Activated CD8-positive, alpha-beta T cell treated with anti-CD3 and anti-CD28 coated beads for 36 hours (primary cell): Measurements from ENCODE around the gene GBP2. TPM values are rescaled to one million over a fixed set of nuclear protein-coding genes. Genes with fewer than 3 reads are reported as not detected.

ENCODE experiments used
- ATAC-seq: fragments of 200-7000 bp; cut with Tn5 transposase; one replicate; pipeline ENCODE4 v1.10.0; 2021; ENCODE audit warnings: mild to moderate bottlenecking, moderate library complexity
- CTCF ChIA-PET: fragments of 350-600 bp; sonication (Branson Sonifier 250); formaldehyde crosslinking; loops from one replicate; lab custom pipeline; 2021; ENCODE audit warnings: antibody characterized with exemption; lab: Charles Lee
- POLR2A ChIA-PET: fragments of 350-600 bp; sonication (Branson Sonifier 250); formaldehyde crosslinking; loops from one replicate; lab custom pipeline; 2021; ENCODE audit warnings: antibody characterized with exemption; lab: Charles Lee
- DNase-seq: peaks from one replicate; pipeline ENCODE4 v3.0.0-alpha.2; 2020
- H3K27ac Mint-ChIP-seq: one replicate; pipeline ENCODE4 v1.8.0; 2021; ENCODE audit warnings: mild to moderate bottlenecking, mixed read lengths
- H3K27me3 Mint-ChIP-seq: one replicate; pipeline ENCODE4 v1.8.0; 2021; ENCODE audit warnings: mixed read lengths
- H3K36me3 Mint-ChIP-seq: one replicate; pipeline ENCODE4 v1.8.0; 2021; ENCODE audit warnings: low read depth, mixed read lengths
- H3K4me1 Mint-ChIP-seq: one replicate; pipeline ENCODE4 v1.8.0; 2021; ENCODE audit warnings: low read depth, mixed read lengths
- H3K4me3 Mint-ChIP-seq: one replicate; pipeline ENCODE4 v1.8.0; 2021; ENCODE audit warnings: mild to moderate bottlenecking, moderate library complexity, mixed read lengths
- H3K9me3 Mint-ChIP-seq: one replicate; pipeline ENCODE4 v1.8.0; 2021; ENCODE audit warnings: mixed read lengths
- intact Hi-C: fragments of 100-400 bp; cut with micrococcal nuclease; formaldehyde crosslinking; loops from one replicate; pipeline ENCODE4 v1.10.0; 2022
- total RNA-seq, 2 experiments: library from RNA; stranded (reverse); gene quantifications; one replicate each; pipeline ENCODE4 v1.2.3, GENCODE V29; 2021
- TF ChIP-seq, protein P1 (sequence below): fragments of 200-600 bp; IDR thresholded peaks from one replicate; pipeline ENCODE4 v1.8.0; 2022; ENCODE audit warnings: antibody characterized with exemption, mild to moderate bottlenecking

The GBP2 gene
- total RNA-seq, 2 experiments from 2014 or later, result 181 to 189 TPM

DNA sequence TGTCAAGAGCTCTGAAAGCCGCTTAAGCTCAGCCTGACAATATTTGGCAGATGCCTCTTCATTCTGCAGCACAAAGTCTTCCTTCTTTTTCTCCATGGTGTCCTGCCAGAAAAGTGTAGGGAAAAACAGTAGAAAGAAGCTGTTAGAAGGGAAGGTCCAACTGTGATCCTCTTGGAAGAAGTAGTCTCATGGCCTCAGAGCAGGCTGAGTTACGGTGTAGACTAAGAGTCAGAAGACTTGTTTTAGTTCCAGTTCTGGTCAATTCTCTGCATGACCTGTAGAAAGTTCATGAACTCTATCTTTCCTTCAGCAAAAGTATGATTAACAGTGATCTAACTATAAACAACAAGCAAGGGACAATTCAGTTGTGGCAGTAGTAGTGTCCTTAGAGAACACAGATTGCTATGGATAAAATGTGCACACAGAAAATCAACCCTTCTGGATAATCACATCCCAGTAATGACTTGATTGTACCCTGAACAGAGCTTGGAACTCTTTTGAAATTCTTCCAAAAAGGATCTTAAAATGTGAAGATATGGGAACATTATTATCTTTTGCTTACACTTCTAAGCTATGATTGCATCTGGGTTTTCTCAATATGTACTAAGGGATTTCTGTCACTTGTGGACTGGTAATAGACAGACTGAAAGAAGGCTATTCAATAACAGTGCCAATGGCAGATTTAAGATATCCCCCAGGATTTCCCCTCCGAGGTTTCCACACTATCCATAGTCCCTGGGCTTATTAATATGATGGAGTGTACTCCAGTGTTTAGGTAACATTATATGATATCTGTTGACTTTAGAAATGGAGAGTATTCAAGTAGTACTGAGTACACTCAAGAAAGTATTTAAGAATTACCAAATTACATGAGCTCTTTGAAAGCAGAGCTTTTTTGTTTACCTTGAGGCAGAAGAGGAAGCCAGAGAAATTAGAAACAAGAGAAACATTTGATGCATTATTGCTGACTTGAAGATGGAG is 22.1 kb upstream of the GBP2 start:
- intact Hi-C loops, result no loop called here
- no peak for ATAC-seq
- H3K4me3 Mint-ChIP-seq, result no peak overlapping the region
- CTCF ChIA-PET, result interaction anchor here (1.0 to 1.6 kb wide), 4 partner anchors 163 to 308 kb away, joined by 3 to 4 read pairs (median 4); no protein-coding TSS in a partner anchor
- TF ChIP-seq, protein P1, sequence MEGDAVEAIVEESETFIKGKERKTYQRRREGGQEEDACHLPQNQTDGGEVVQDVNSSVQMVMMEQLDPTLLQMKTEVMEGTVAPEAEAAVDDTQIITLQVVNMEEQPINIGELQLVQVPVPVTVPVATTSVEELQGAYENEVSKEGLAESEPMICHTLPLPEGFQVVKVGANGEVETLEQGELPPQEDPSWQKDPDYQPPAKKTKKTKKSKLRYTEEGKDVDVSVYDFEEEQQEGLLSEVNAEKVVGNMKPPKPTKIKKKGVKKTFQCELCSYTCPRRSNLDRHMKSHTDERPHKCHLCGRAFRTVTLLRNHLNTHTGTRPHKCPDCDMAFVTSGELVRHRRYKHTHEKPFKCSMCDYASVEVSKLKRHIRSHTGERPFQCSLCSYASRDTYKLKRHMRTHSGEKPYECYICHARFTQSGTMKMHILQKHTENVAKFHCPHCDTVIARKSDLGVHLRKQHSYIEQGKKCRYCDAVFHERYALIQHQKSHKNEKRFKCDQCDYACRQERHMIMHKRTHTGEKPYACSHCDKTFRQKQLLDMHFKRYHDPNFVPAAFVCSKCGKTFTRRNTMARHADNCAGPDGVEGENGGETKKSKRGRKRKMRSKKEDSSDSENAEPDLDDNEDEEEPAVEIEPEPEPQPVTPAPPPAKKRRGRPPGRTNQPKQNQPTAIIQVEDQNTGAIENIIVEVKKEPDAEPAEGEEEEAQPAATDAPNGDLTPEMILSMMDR, result no peak
- no peaks in the 10 kb centered on the region for H3K9me3 Mint-ChIP-seq
- H3K4me1 Mint-ChIP-seq, result peaks cover 6% of the 10 kb centered on the region
- POLR2A ChIA-PET, result interaction anchor here (0.7 kb wide), 1 partner anchor 21 kb away, joined by 3 read pairs; no protein-coding TSS in a partner anchor
- no peak overlapping the region for H3K27ac Mint-ChIP-seq
- H3K27me3 Mint-ChIP-seq, result no peaks in the 10 kb centered on the region
- H3K36me3 Mint-ChIP-seq, result no peaks in the 10 kb centered on the region
- no peak for DNase-seq

DNA sequence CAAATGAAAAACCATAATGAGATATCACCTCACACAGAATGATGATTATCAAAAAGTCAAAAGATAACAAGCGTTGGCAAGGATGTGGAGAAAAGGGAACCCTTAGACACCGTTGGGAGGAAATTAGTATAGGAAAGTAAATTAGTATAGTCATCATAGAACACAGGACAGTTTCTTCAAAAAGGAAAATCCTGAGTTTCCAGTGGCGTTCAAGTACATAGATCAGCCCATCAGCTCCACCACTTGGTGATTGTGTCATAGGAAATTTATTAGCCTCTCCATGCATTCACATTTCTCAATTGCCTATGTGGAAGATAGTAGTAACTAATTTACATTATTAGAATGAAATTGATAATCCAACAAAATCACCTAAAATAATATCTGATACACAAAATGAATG is 20.8 kb upstream of the GBP2 start:
- ATAC-seq, result no peak
- peaks cover 6% of the 10 kb centered on the region for H3K4me1 Mint-ChIP-seq
- no peak overlapping the region for H3K27ac Mint-ChIP-seq
- intact Hi-C loops, result no loop called here
- no peaks in the 10 kb centered on the region for H3K36me3 Mint-ChIP-seq
- H3K9me3 Mint-ChIP-seq, result no peaks in the 10 kb centered on the region
- no peaks in the 10 kb centered on the region for H3K27me3 Mint-ChIP-seq
- TF ChIP-seq, protein P1, result no peak
- CTCF ChIA-PET, result interaction anchor here (0.6 to 1.2 kb wide), 3 partner anchors 9 to 212 kb away, joined by 3 read pairs; no protein-coding TSS in a partner anchor
- H3K4me3 Mint-ChIP-seq, result no peak overlapping the region
- no peak for DNase-seq
- POLR2A ChIA-PET, result no interaction called here

DNA sequence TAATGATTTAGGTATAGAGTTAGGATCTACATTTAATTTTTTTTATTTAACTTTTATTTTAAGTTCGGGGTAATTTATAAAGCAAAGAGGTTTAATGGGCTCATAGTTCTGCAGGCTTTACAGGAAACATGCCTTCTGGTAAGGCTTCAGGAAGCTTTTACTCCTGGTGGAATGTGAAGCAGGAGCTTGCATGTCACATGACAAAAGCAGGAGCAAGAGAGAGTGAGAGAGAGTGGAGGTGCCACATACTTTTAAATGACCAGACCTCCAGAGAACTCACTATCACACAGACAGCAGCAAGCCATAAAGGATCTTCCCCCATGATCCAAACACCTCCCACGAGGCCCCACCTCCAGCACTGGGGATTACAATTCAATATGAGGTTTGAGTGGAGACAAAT is 17.6 kb upstream of the GBP2 start:
- intact Hi-C loops, result no loop called here
- ChIA-PET CTCF (no interaction called here), POLR2A (no interaction called here)
- TF ChIP-seq, protein P1, result no peak
- ATAC-seq (no peak), DNase-seq (no peak)
- Mint-ChIP-seq H3K4me3 (no peak overlapping the region), H3K9me3 (peaks cover 2% of the 10 kb centered on the region), H3K4me1 (peaks cover 13% of the 10 kb centered on the region), H3K36me3 (no peaks in the 10 kb centered on the region), H3K27me3 (no peaks in the 10 kb centered on the region), H3K27ac (no peak overlapping the region)

DNA sequence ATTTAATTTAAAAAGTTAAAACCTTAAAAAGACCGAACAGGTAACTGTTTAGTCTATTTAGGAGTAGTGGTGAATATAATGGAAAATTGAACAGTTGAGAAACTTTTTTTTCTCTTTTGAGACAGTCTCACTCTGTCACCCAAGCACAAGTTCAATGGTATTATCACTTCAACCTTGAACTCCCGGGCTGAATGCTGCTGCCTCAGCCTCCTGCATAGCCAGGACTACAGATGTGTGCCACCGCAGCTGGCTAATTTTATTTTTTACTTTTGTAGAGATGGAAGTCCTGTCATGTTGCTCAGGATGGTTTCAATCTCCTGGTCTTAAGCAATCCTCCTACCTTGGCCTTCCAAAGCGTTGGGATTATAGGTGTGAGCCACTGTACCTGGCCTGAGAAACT is 16.2 kb upstream of the GBP2 start:
- Mint-ChIP-seq H3K4me3 (no peak overlapping the region), H3K9me3 (peaks cover 10% of the 10 kb centered on the region), H3K27ac (no peak overlapping the region), H3K36me3 (peaks cover 2% of the 10 kb centered on the region), H3K4me1 (peaks cover 13% of the 10 kb centered on the region), H3K27me3 (no peaks in the 10 kb centered on the region)
- CTCF ChIA-PET, result no interaction called here
- TF ChIP-seq, protein P1, result no peak
- DNase-seq (no peak), ATAC-seq (no peak)
- intact Hi-C loops, result no loop called here
- POLR2A ChIA-PET, result no interaction called here

DNA sequence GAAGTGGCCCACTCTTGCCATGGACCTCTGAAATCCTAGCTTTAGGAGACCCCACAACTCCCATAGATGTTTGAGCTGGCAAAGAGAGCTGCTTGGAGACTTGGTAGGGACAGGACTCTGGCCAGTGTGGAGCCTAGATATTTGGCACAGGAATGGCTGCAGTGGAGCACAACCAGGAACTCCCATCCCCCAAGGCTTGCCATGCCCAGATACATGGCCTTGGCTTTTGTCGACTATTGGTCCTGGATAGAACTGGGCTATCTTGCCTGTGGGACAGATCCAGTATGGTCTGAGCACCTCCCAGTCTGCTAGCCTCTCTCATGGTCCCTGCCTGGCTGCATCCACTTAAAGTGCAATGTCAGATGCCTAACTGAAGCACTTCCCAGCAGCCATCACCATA is 7.8 kb upstream of the GBP2 start:
- Mint-ChIP-seq H3K4me3 (no peak overlapping the region), H3K9me3 (peaks cover 10% of the 10 kb centered on the region), H3K27ac (no peak overlapping the region), H3K27me3 (no peaks in the 10 kb centered on the region), H3K4me1 (peaks cover 25% of the 10 kb centered on the region), H3K36me3 (peaks cover 10% of the 10 kb centered on the region)
- intact Hi-C loops, result no loop called here
- ATAC-seq (no peak), DNase-seq (no peak)
- TF ChIP-seq, protein P1, result no peak
- ChIA-PET CTCF (no interaction called here), POLR2A (interaction anchor here (0.9 to 1.5 kb wide), 2 partner anchors 124 to 141 kb away, joined by 3 to 4 read pairs; no protein-coding TSS in a partner anchor)
